Measurements from ENCODE around the gene RXRG.
"Not testable (repeated sequence)": the region's sequence is repeated elsewhere in the genome, so short reads cannot be mapped to it uniquely, and the experiment has no call there.

The RXRG gene

GRCh38 chr1:165468253-165468652, 23.3 kb upstream of the RXRG start:
- DNase-seq (ENCODE audit: extremely low read depth, low read depth), result no peak
- no peak overlapping the region for H3K4me3 ChIP-seq (replicated peaks; ENCODE audit: low read depth, low read length)
- TF ChIP-seq CTCF (IDR thresholded peaks at IDR 0.05; ENCODE audit: low read depth, low read length, missing control alignments), result no peak

GRCh38 chr1:165467706-165468105, 22.8 kb upstream of the RXRG start:
- TF ChIP-seq CTCF (IDR thresholded peaks at IDR 0.05; ENCODE audit: low read depth, low read length, missing control alignments), result no peak
- DNase-seq (ENCODE audit: extremely low read depth, low read depth), result no peak
- no peak overlapping the region for H3K4me3 ChIP-seq (replicated peaks; ENCODE audit: low read depth, low read length)

GRCh38 chr1:165463978-165464377, 19.1 kb upstream of the RXRG start:
- DNase-seq (ENCODE audit: extremely low read depth, low read depth), result no peak
- no peak for TF ChIP-seq CTCF (IDR thresholded peaks at IDR 0.05; ENCODE audit: low read depth, low read length, missing control alignments)
- H3K4me3 ChIP-seq (replicated peaks; ENCODE audit: low read depth, low read length), result no peak overlapping the region

- H3K4me3 ChIP-seq (replicated peaks; ENCODE audit: low read depth, low read length); DNase-seq (ENCODE audit: extremely low read depth, low read depth): not testable (repeated sequence)
Observed at GRCh38 chr1:165459683-165460082, 14.8 kb upstream of the RXRG start.

- TF ChIP-seq CTCF (IDR thresholded peaks at IDR 0.05; ENCODE audit: low read depth, low read length, missing control alignments), result no peak
- no peak for DNase-seq (ENCODE audit: extremely low read depth, low read depth)
- H3K4me3 ChIP-seq (replicated peaks; ENCODE audit: low read depth, low read length), result no peak overlapping the region
Observed at GRCh38 chr1:165456861-165457260, 11.9 kb upstream of the RXRG start.

- H3K4me3 ChIP-seq (replicated peaks; ENCODE audit: low read depth, low read length), result no peak overlapping the region
- DNase-seq (ENCODE audit: extremely low read depth, low read depth), result no peak
- no peak for TF ChIP-seq CTCF (IDR thresholded peaks at IDR 0.05; ENCODE audit: low read depth, low read length, missing control alignments)
Observed at GRCh38 chr1:165456114-165456513, 11.2 kb upstream of the RXRG start.

GRCh38 chr1:165455111-165455510, 10.2 kb upstream of the RXRG start:
- no peak for TF ChIP-seq CTCF (IDR thresholded peaks at IDR 0.05; ENCODE audit: low read depth, low read length, missing control alignments)
- H3K4me3 ChIP-seq (replicated peaks; ENCODE audit: low read depth, low read length), result no peak overlapping the region
- DNase-seq (ENCODE audit: extremely low read depth, low read depth), result no peak
